ENCODE data around the gene SGPL1.
A peak's percentile ranks its signal among the peaks of the same experiment; 100 is the strongest.

The SGPL1 gene

DNA sequence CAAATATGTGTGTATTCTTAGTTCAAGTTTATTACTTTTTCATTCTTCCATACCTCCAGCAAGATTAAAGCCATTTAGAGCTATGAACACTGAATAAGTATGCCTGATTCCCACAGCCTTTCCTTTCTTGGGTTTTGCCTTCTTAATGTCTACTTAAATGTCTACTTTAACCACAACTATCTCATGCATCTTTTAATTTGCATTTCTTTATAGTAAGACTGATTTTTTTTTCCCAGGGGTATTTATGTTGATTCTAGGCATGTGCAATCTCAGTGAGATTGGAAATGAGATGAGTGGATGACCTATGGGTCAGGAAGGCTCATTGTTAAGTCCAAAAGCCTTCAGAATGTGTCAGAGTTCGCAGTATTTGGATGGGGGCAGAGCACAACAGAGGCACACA lies 69.0 kb downstream of the SGPL1 start:
- FAIRE-seq (no peak), DNase-seq (ENCODE audit: low spot score) (no peak)

DNA sequence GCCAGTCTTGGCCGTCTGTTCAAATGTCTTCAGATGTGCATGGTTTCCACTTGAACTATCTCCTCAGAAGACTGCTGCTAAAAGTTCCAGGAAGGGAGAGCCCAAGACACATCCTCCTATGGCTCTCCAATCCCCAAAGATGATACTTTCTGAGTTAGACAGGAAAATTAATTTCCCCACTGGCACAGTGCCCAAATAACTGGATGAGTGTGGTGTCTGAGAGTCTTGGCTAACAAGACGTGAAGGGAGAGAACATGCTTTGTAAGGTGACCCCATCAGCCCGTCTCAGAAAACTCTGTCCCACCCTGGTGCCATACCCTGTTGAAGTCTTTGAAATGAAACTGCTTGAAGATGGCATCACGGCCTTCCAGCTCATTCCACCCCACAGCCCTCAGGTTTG lies 69.7 kb downstream of the SGPL1 start:
- no peak for FAIRE-seq
- DNase-seq (ENCODE audit: low spot score): no peak

DNA sequence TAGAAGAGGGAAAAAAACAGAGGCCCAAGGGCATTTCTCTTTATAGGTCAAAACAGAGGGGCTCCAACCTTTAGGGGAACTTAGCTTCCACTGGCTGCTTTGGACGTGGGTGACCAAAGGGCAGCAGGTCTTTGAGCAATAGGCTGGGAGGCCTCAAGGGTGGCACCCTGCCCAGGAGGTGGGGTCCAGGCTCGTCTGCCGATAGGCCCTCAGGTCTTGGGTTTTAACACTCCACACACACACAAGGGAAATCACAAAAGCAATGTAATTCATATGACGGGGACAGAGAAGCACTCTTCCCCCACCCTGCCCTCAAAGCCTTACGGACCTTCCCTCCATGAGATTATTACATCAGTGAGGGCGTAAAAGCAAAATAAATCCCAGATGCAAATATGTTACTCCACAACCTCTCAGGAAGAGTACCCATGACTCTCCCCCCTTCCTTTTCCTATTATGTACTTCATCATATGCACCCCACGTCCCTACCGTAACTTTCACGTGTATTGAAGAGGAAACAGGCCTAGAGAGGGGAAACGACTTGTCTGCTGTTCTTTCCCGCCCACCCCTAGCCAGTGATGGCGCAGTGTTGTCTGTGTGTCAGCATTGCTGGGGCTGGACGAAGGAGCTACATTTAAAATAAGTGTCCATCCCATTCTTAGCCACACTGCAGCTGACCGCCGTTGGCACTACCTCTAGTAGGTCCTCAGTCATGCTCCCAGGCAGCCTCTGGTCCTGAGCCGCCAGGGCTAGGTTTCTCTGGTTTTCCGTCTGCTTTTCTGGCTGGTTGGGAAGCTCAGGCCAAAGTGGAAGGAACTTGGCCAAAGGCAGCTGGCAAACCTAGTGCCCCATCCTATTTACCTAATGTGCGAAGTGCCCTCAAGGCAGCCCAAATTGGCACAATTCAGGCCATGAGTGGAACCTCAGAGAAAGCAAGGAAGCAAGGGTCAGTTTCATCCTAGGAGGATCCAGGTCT lies 70.5 kb downstream of the SGPL1 start:
- no peak for FAIRE-seq

DNA sequence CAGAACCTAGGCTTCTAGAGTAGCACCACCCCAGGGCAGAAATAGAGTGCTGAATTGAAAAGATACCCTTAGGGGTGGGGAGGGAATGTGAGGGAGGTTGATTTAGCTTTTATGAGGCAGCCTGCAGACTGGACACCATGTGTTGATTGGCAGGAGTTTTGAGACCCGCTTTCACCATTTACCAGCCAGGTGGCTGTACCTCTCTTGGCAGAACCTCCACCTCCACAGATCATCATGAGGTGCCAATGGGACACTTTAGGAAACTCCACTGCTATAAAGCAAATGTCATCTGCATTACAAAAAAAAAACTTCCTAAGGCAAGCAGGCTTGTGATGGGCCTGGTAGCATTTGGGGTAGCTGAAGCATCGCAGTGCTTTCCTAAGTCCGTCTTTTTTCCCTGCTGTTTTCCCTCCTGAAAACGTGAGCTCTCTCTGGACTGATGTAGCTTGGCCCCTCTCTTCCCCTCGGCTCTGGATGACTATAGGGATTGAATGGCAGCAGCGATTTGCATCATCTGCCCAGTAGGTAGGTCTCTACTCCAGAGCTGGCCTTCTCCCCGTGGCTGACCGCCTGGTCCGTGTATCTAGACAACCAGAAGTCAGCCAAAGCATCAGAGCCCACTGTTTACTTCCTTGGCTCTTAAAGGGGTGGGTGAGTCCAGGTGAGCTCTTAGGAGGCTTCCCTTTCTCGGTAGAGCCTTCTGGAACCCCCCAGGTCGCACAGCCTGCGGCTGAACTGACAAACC lies 71.3 kb downstream of the SGPL1 start:
- DNase-seq (ENCODE audit: low spot score): no peak

More for the DNA sequence above, 70.5 kb downstream of the SGPL1 start:
- DNase-seq (ENCODE audit: low spot score): no peak

DNA sequence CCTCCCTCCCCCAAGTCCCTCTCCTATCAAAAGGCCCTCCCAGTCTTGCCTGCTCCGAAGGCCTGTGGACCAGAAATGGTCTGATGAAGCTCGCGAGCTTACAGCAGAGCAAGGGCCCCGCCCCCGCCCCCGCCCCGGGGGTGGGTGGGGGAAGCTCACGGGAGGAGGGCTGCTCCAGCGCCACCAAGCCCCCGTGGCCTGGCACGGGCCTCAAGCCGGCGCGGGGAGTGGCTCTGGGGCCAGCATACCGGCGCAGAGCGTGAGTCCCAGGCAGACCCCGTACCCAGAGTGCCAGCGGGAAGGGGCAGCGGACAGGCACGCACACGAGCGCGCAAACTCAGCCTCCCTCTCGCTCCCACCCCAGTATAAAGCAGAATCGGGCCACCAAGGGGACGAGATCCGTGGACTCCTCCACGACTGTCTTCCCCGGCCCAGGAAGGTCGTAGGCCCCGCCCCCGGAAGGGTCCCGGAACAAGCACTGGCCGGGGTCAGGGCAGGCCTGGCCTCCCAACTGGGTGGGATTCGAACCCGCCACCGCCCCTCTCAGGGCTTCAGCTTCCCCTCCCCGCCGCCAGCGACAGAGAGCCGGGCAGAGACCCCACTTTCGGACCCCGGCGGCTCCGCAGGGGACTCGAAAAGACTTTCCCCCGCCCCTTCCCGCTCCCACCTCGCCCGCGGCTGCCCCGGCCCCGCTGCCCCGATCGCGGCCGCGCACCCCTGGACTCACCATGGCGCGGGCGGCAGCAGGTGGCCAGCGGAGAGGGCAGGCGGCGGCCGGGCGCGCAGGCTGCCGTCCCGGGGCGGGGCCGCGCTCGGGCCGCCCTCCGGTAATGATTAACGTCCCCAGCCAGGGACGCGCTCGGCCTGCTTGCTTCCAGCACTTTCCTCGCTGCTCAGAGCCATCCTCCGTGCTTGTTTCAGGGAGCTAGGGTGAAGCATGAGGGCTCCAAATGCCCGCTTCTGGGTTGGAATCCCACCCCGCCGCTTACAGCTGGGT lies 72.4 kb downstream of the SGPL1 start, which contains the start of gene PCBD1:
PCBD1 (minus strand) TSS at position 762 of the 997 bp plus-strand sequence; CDS start at position 730, 32 bp downstream.
- peak; percentile 48 for DNase-seq (ENCODE audit: low spot score)
- FAIRE-seq: no peak

More for the DNA sequence above, 71.3 kb downstream of the SGPL1 start:
- FAIRE-seq: no peak

DNA sequence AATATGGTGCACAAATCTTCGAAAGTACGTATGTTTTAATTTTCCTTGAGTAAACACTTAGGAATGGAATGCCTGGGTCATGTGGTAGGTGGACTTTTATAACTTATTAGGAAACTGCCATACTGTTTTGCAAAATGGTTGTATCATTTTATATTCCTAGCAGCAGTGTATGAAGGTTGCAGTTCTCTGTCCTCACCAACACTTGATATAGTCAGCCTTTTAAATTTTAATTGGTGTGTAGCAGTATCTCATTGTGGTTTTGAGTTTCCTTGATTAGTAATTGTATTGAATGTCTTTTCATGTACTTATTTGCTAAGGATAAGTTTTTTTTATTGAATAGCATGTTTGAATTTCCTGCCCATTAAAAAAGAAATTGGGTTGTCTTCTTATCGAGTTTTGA lies 73.5 kb downstream of the SGPL1 start:
- DNase-seq (ENCODE audit: low spot score) (no peak), FAIRE-seq (no peak)

DNA sequence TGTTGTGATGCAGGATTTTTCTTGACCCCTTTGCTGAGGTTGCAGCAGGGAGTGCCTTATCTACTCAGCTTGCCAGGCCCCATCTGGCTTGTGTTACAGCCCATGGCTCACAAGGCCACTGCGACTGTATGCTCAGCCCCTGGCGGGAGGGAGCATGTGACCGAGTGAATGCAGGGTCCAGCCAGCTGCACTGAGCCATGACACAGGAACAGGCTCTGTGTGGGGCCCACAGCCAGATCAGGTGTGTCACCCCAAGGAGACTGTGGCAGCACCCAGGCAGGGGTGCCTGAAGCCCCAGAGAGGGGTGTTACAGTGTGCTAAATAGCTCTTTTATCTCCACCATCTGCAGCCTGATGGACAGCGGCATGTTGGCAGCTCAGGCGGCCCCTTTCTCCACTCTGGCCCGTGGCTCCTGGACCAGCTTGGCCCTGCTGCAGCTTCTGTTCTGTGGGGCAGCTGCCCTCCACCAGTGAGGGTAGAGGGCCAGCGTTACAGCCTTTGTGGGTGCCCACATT lies 75.2 kb downstream of the SGPL1 start:
- FAIRE-seq: no peak
- no peak for DNase-seq (ENCODE audit: low spot score)

DNA sequence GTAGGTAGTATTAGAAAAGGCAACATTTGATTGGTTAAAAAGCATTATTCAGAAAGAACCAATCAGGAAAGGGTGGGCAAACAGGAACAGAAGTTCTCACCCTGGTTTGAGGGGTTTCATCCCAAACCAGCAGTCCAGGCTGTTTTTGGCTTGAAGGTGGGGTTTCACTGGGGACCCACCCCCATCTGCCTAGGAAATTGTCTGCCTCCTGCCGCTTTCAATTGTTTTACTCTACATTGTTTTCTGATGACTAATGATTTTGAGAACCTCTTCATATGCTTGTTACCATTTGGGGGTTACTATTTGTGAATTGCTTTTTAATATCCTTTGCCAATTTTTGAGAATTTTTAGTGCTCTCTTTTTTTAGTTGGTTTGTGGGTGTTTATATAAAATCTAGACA lies 75.9 kb downstream of the SGPL1 start:
- no peak for FAIRE-seq
- DNase-seq (ENCODE audit: low spot score): no peak

DNA sequence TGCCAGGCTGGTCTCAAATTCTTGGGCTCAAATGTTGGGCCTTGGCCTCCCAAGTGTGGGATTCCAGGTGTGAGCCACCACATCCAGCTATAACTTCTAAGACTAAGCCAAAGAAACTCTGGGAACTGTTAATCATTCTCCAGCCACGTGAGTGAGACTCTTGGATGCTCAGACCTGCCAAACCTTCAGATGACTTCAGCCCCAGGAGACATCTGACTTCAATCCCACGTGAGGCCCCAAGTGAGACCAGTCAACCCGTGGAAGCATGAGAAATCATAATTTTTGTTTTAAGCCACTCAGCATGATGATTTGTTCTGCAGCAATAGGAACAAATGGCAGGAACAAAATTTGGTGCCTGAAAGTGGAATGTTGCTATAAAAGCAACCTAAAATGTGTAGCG lies 76.9 kb downstream of the SGPL1 start:
- DNase-seq (ENCODE audit: low spot score): no peak

DNA sequence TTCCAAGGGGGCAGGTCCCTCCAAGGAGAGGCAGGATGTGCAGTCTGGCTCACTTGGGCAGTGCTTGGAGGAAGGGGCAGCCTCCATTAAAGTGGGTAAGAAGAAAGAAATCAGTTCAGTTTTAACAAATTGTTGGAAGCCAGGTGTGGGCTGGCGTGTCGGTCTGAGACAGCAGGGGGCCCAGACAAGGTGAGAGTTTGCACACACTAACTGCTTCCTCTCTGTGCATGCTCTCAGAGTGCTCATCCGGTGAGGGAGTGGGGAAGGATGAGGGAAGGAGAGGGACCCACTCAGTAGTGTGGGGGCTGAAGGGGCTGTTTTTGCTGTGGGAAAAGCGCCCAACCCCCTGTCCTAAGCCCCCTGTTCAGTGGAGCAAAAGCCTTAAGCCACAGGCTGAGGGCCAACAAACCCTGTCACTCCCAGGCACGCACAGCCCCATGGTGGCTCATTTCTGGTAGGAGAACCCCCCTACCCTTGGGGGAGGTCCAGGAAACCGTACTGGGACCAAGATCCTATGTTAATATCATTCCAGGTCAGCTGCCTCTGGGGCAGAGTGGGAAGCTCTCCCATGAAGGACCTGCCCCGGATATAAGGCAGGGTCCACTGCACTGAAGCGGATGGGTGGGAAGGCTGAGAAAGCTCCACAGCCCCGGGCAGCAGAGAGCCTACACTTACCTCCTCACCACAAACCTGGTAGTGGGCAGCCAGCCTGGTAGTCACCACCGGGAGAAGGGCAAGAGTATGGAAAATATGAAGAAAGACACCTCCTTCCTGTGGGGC lies 77.7 kb downstream of the SGPL1 start:
- FAIRE-seq (no peak), DNase-seq (ENCODE audit: low spot score) (no peak)

More for the DNA sequence above, 76.9 kb downstream of the SGPL1 start:
- no peak for FAIRE-seq

DNA sequence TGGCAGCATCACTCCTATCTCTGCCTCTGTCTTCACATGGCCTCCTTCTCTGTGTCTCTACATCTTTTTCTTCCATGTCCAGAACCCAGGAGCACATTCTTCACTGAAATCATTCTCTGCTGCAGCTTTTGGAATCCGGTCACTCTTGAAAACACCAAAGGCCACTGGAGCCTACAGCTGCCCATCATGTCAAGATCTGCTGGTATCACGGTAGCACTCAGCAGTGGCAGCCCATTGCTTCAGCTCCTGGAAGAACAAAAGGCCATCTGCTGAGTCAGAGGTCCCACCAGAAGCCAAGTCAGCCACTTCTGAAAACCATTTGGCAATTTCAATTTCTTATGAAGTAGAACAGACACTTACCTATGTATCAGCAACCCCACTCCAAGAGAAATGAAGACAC lies 78.7 kb downstream of the SGPL1 start:
- FAIRE-seq (no peak), DNase-seq (ENCODE audit: low spot score) (no peak)

DNA sequence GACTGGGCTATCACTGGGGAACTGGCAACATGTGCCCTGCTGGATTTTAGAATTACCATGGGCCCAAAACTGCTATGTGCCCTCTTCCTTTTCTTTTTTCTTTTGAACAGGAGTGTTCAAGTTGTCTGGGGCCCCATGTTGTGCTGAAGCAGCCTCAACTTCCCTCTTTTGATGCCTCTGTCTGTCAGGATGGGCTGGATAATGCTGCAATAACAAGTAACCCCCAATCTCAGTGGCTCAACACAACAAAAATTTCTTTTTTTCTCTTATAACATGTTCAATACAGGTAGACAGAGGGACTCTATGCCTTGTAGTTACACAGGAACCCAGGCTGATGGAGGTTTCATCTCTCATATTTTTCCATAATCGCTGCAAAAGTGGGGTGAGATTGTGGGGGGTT lies 80.8 kb downstream of the SGPL1 start:
- no peak for DNase-seq (ENCODE audit: low spot score)
- no peak for FAIRE-seq

DNA sequence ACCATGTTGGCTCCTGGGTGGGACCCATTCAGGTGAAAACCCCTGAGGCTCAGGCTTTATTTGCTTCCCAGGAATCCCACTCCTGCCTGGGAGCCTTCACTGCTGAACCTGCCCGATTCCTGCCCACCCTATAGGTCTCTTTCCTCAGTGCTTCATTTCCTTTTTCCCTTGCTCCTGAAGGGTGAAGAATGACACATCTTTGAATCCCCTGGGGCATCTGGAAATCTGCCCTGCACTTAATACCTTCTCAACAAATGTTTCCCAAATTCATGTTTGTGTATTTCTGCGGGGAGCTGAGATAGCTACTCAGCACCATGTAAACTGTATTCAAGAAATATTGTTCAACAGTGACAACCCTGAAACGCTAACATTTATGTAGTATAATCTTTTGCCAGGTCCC lies 82.9 kb downstream of the SGPL1 start:
- FAIRE-seq (no peak), DNase-seq (ENCODE audit: low spot score) (no peak)

DNA sequence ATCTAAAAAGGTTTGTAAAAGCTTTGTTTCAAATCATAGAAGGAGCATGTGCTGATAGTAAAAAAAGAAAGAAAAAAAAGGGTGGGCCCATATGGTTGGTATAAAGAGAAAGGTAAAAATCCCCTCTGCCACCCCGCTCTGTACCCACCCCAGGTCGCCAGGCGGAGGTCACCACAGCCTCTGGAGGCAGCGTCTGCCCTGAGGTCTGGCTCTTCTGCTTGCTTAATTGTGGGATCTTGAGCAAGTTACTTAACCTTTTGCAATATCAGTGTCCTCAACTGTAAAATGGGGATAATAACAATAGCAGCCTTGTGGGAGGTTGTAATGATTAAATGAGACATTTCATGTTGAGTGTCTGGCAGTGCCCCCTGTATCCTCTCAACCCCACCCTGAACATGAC lies 83.3 kb downstream of the SGPL1 start:
- DNase-seq (ENCODE audit: low spot score) (no peak), FAIRE-seq (no peak)

DNA sequence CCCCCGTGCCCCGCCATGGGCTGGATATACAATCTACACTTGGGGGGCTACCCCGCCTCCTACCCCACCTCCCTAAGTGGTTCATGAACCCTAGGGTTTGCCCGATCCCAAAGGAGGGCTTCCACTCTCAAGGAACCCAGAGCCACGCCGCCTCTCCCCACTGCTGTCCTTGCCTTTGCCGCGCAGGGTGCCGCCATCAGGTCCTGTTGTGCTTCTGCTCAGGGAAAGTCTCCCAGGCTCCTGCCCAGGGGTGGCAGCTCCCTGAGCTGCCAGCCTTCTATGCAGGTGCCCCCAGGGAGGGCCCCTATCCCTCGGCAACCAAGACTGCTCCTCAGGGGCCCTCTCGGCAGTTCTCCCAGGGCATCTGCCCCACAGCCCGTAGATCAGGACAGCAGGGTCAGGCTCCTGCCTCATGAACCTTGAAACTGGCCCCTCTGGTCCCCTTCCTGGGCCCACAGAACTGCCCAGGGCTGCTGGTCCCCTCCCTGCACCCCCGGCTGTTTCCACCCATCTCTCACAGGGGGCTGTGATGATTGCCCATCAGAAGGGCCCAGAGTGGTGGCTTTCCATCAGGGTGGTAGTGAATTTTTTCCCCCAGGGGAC lies 85.6 kb downstream of the SGPL1 start:
- DNase-seq (ENCODE audit: low spot score): no peak
- no peak for FAIRE-seq

DNA sequence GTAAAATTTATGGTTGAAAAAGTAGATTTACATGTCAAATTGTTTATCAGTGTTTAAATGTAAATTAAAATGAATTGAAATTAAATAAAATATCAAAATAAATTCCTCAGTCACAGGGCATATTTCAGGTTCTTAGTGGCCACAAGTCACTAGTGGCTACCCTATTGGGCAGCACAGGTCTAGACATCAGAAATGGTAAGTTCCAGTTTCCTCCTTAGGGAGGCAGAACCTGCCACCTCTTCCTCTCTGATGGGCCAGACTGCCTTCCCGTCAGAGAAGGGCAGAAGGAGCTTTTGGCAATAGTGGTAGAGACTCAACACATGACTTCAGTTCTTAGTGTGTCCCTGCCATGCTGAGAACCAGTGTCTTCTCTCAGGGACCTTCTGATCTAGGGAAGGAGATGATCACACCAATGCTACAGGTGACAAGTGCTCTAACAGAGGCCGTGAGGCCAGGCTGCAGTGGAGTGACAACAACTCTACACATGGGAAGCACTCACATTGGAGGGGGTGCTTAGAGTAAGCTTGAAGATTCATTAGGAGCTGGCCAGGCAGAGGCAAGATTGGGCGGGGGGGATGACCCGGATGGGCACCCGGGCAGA lies 87.0 kb downstream of the SGPL1 start:
- no peak for DNase-seq (ENCODE audit: low spot score)
- no peak for FAIRE-seq

DNA sequence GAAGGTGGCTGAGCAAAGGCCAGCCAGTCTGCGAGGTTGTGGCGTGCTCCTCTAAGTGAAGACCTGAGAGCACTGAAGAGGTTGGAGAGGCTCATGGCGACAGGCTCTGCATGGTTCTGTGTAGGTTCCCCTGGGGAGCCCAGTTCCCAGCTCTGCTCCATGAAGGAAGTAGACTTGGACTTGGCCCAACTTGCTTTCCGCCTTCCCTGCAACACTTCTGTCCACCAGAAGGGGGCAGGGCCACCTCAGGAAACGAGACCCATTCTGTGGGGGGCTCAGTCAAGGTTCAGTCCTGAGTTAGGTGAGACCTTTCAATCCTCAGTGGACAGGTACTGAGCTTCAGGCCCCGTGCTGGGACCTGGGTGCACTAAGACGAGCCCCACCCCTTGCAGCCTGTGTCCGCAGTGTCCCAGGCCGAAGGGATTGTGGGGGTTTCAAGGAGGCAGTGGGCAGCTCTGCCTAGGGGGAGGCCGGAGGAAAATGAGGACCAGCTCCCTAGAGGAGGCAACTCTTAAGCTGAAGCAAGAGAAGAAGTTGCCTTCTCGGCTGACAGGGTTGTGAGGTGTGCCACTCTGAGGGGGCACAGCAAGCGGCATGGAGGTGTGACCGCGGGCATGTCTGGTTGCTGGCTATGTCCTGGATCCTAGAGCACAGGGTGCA lies 87.6 kb downstream of the SGPL1 start:
- FAIRE-seq (no peak), DNase-seq (ENCODE audit: low spot score) (peak; percentile 9)
